NCI-H748 (cell line): ENCODE results near the gene LHFPL3.
A peak's percentile ranks its signal among the peaks of the same experiment; 100 is the strongest.

Experiments
- DNase-seq: peaks from one replicate; lab custom pipeline; 2025; ENCODE audit not compliant: unreplicated experiment; lab: John Stamatoyannopoulos, UW

LHFPL3 gene

GRCh38 chr7:104371216-104371979 lies 43.0 kb downstream of the LHFPL3 start:
- no peak for DNase-seq

DNA sequence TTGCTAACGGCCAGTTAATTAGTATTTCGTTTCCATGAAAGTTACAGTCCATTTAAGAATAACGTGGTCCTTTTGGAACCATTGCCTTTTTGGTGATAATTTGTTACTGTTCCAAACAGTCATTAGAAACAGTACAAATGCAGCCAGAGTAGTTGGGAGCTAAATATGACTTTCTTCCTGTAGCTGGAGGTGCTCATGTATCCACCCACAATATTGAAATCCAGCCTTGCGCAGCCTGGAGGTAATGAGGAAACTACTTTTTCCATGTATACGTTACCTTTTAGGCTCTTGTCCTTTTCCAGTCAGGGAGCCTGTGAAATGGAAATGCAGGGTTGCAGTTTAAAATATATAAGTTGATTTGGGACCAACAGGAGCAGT lies 43.6 kb downstream of the LHFPL3 start:
- DNase-seq = no peak

GRCh38 chr7:104382616-104383015 lies 54.2 kb downstream of the LHFPL3 start:
- DNase-seq = no peak

DNA sequence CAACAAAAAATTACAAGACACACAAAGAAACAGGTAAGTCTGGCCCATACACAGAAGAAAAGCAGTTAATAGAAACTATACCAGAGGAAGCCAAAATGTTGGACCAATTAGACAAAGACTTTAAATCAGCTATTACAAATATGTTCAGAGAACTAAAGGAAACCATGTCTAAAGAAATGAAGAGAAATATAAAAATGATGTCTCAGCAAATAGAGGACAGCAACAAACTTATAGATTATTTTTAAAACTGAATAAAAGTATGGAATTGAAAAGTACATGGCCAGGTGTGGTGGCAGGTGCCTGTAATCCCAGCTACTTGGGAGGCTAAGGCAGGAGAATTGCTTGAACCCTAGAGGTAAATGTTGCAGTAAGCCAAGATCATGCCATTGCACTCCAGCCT lies 58.5 kb downstream of the LHFPL3 start:
- DNase-seq = no peak

DNA sequence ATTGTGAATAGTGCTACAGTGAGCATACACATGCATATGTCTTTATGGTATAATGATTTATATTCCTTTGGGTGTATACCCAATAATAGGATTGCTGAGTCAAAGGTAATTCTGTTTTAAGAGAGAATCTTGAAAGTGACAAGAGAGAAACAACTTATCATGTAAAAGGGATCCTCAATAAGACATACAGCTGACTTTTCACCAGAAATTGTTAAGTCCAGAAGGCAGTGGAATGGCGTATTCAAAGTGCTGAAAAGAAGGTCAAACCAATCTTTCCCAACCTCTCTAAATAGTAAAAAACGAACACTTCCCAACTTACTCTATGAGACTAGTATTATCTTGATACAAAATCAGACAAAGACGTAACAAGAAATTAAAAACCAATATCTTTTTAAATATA lies 59.8 kb downstream of the LHFPL3 start:
- no peak for DNase-seq

GRCh38 chr7:104395162-104395561 lies 66.8 kb downstream of the LHFPL3 start:
- DNase-seq = no peak

DNA sequence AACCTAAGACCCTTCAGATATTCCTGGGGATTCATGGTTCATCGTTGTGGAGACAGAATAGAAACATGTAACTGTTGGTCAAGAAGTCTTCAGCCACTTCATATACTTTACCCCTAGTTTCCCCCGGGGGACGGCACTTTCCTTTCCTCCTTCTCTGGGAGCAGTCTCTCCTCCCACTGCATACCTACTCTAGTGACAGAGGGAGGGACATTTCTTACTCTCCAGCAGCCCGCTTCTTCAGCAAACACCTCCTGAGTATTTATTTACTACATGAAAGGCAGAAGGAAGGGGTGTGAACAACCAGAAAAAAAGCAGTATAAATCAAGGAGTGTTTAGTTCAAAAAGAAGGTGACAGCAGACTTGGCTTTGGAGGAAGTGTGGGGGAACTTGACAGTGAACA lies 69.0 kb downstream of the LHFPL3 start:
- no peak for DNase-seq

DNA sequence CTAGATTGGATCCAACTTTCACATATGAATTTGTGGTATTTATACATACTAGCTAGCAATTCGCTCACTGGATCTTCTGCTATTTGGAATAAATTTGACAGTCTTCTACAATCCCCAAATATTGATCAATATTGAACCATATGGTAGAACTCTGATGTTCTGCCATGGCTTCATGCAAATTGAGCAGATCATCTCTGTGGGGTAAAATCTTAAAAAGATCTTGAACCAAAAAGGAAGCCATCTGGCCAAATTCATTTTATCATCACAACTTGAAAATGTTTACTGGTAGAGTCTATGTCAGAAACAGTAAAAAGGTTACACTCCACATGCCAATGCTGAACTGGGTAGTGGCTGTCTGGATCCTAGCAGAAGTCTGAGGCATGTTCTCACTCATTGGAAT lies 80.0 kb downstream of the LHFPL3 start:
- no peak for DNase-seq

DNA sequence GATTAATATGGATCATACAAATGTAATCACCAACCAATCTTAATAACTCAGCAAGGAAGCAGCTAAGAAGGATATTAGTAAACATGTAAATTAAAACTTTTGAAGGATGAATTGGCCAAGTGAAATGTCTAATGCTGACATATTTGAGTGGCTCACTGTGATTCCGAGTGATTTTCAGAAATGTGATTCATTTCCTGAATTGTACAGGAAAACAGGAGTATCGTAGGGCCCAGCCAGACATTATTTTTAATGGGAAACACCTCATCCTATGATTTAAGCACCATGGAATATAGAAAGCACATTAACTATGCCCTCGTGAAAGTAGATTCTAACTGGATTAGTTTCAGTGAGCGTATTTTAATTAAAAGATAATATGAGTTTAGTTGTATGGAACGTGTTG lies 82.3 kb downstream of the LHFPL3 start:
- DNase-seq = no peak

- peak; percentile 63 for DNase-seq
These were observed 84.5 kb downstream of the LHFPL3 start for GRCh38 chr7:104412911-104413310.

DNA sequence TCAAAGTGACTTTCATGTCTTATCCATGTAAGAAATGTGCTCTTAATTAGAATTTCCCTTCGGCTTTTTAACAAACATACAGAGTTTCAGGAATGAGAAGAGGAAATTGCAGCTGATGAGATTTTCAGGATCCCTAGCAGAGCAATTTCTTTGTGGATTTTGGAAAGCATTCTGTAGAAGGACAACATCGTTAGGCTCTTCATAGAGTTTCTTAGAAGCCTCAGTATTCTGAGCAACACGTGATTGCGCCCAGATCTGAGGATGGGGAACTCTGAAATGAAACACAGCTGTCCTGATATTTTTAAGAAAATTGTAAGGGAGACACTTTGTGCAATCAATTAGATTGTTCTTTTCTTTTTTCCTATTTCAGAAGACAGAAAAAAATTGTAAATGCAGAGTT lies 85.8 kb downstream of the LHFPL3 start:
- DNase-seq = no peak

DNA sequence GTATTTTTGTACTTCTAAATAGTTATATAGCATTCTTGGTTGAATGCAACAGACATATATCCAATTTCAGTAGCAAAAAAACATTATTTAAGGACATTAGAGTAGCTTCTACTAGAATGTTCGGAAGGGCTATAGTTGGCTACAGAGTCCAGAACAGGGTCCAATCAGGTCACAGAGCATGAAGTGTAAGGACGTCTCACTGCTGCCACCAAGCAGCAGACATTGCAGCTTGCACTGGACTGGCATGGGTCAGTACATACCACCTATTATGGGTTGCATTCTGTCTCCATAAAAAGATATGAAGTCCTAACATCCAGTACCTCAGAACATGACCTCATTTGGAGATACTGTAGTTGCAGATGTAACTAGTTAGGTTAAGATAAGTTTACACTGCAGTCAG lies 87.3 kb downstream of the LHFPL3 start:
- DNase-seq = no peak

- no peak for DNase-seq
These were observed 88.5 kb downstream of the LHFPL3 start for GRCh38 chr7:104416866-104417393.

GRCh38 chr7:104431930-104432329 lies 103.5 kb downstream of the LHFPL3 start:
- no peak for DNase-seq

DNA sequence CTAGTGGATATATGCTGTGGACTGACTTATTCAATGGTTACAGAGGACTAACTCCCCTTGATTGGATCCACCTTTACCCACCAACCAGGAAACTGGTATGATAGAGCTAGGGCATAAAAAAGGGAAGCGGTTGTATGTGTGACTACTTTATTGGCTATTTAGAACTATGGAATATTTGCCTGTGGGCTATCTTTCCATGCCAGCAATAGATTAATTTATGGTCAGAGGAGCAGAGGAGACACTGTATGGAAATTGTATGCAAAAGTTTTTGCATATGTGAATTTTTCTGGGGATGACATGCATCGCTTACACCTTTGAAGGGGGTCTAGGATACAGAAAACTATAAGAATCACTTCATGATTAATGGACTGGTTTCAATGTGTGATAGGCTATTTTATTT lies 105.7 kb downstream of the LHFPL3 start:
- DNase-seq = no peak

GRCh38 chr7:104442481-104442880 lies 114.1 kb downstream of the LHFPL3 start:
- no peak for DNase-seq

DNA sequence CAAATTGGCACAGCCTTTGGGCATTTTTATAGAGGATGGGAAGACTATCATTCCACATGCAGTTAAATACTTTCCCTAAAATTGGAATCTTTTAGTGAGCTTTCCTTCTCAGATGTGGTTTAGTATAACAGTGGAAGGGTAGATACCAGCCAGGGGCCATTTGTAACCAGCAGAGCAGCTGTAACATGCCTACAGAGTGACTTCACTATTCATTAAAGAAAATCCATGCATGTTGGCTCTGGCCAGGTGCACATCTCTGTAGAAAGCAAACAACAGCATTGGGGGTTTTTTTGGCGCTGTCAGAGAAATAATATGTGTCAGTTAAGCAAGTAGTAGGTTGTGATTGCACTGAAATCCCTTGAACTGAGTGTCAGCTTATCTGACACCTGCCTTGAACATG lies 115.6 kb downstream of the LHFPL3 start:
- DNase-seq = no peak

DNA sequence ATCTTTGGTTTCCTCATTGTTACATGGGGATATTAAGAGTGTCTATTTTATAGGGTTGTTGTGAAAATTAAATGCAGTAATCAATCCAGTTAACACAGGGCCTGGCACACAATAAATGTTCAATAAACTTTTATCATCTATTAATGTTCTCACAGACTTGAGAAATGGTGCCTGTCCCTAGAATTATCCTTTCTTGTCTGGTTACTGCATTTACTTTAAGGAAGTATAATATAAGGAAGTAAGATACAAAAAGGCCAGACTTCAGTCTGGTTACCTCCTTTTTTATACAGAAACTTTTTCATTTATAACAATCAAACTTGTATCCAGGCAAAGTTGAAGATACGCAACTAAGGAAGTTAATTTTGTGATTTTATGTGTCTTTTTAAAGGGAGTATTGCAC lies 117.0 kb downstream of the LHFPL3 start:
- no peak for DNase-seq

DNA sequence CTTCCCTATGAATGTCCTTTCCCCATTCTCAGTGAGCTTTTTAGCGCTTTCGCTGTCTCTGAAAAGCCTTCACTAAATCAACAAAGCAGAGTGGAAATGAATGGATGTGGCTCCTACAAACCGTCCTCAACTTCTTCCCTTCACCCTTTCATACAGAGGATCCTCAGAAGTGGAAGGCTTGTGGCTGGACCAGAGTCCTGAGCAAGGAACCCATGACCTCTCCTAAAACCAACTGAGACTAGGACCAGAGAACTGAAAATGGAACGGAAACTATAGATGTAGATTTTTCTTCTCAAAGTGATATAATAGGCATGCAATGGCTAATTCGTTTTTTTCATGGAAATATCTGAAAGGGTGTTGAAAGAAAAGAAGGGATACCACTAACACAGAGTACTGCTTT lies 122.5 kb downstream of the LHFPL3 start:
- no peak for DNase-seq

GRCh38 chr7:104453190-104453589 lies 124.8 kb downstream of the LHFPL3 start:
- DNase-seq = no peak

GRCh38 chr7:104458875-104459274 lies 130.5 kb downstream of the LHFPL3 start:
- no peak for DNase-seq

DNA sequence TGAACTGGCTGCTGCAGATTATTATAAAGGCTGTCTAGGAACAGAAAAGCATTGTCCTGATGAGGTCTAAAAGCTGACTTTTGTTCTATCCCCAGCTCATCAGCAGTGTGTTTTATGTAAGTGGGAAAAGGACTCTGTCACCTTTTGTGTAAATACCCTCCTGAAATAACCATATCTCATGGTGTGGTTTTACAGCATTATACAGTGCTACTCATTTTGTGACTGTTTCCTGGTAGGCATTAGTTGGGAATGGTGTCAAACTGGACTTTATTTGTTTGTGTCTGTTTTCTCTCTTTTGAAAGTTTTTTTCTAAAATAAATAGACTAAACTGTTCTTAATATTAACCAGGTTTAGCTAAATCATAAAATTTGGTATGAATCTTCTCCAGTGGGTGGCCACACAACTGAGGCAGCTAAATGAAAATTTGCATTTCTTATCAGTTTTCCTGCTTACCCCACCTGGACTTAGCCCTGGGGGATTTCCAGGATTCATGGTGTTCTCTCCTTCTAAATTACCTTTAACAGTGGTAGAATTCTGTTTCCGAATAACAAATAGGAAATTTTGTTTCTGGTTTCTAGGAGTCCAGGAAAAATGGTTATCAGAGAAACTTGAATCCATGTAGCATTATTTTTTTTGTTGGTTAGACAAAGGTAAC lies 140.9 kb downstream of the LHFPL3 start:
- DNase-seq = no peak

DNA sequence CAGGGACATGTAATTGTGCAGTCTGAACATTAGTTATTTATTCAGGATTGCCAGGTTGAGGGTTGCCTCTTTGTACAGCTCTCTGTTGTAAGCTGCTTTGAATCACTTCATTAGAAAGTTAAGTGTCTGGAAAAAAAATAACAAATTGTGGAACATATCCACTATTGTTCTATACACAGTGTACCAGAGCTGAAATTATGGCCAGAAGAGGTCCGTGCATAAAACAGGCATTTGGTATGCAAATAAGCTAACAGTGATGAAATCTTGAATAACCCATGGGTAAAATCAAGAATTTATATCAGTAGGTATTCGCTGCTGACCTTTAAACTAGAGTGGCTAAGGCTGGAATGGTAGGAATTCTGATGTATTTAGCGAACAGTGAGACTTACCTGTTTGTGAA lies 152.1 kb downstream of the LHFPL3 start:
- DNase-seq = no peak
